Naive thymus-derived CD8-positive, alpha-beta T cell (primary cell): ENCODE results near the gene CALR. TPM values are rescaled to one million over a fixed set of nuclear protein-coding genes. Genes with fewer than 3 reads are reported as not detected.
"Not testable (repeated sequence)": the region's sequence is repeated elsewhere in the genome, so short reads cannot be mapped to it uniquely, and the experiment has no call there.

Source experiments
- ATAC-seq, 2 donors: fragments of 150-1000 bp; cut with Tn5 transposase in 1 of 2; sonication (Bioruptor Pico), chemical (Tn5 transposase) in 1 of 2; 1 replicate in 1 of 2; 2 replicates in 1 of 2; pipeline ENCODE4 v1.10.0; 2021; ENCODE audit warnings: mild to moderate bottlenecking in 2 of 2, moderate library complexity in 2 of 2
- POLR2A ChIA-PET: fragments of 350-600 bp; sonication (Branson Sonifier 250); formaldehyde crosslinking; loops from one replicate; lab custom pipeline; 2021; ENCODE audit warnings: antibody characterized with exemption; lab: Charles Lee
- DNase-seq, 10 donors: peaks; one replicate each; pipeline versions ENCODE4 v3.0.0 to v3.0.0-alpha.2; 2020 to 2022
- H3K27ac Mint-ChIP-seq, 10 donors: one replicate each; pipeline ENCODE4 v1.8.0; 2020 to 2022; ENCODE audit warnings: mild to moderate bottlenecking in 10 of 10, mixed read lengths in 10 of 10, moderate library complexity in 4 of 10, inconsistent platforms in 1 of 10
- H3K27me3 Mint-ChIP-seq, 5 donors: one replicate each; pipeline ENCODE4 v1.8.0; 2021 to 2022; ENCODE audit warnings: mixed read lengths in 5 of 5
- H3K36me3 Mint-ChIP-seq, 3 donors: one replicate each; pipeline ENCODE4 v1.8.0; 2020 to 2022; ENCODE audit warnings: mixed read lengths in 3 of 3, mild to moderate bottlenecking in 2 of 3, inconsistent platforms in 1 of 3
- H3K4me1 Mint-ChIP-seq, 4 donors: one replicate each; pipeline ENCODE4 v1.8.0; 2021 to 2022; ENCODE audit warnings: mixed read lengths in 4 of 4
- H3K4me3 Mint-ChIP-seq, 10 donors: one replicate each; pipeline ENCODE4 v1.8.0; 2020 to 2022; ENCODE audit warnings: mild to moderate bottlenecking in 10 of 10, mixed read lengths in 10 of 10, moderate library complexity in 6 of 10, inconsistent platforms in 1 of 10
- H3K9me3 Mint-ChIP-seq, 9 donors: one replicate each; pipeline ENCODE4 v1.8.0; 2020 to 2022; ENCODE audit warnings: mixed read lengths in 9 of 9, mild to moderate bottlenecking in 3 of 9, inconsistent platforms in 1 of 9, moderate library complexity in 1 of 9
- polyA plus RNA-seq, 3 donors: library from polyadenylated mRNA; unstranded; fragments of 300-500 nt; fragmentation: Illumina TruSeq; gene quantifications; one replicate each; pipeline ENCODE4 v1.2.3, GENCODE V29; 2021
- total RNA-seq, 8 experiments: library from RNA in 2 of 8; stranded (reverse) in 2 of 8; gene quantifications; one replicate each; pipeline ENCODE4 v1.2.3 and lab custom pipeline; 2021 to 2026

CALR gene
- total and polyA plus RNA-seq, 5 experiments from 2014 or later: 135 to 463 (median 190) TPM

GRCh38 chr19:12969292-12969988, 31.0 kb downstream of the CALR start, which contains the start of gene DAND5:
Gene DAND5 (plus strand): TSS chr19:12969576. CDS start chr19:12969661, 85 bp downstream.
- Mint-ChIP-seq H3K4me1 (peaks cover 5 to 12% (median 6%) of the 10 kb centered on the region in 4 donors), H3K36me3 (no peaks in the 10 kb centered on the region), H3K4me3 (no peak within 1 kb of the TSS), H3K27me3 (peaks cover 0 to 2% (median 0%) of the 10 kb centered on the region in 5 donors), H3K9me3 (no peaks in the 10 kb centered on the region), H3K27ac (peak within 1 kb of the TSS in 2 of 10 donors; percentile 2 to 58)
- DNase-seq (no peak), ATAC-seq (no peak)
- POLR2A ChIA-PET: interaction anchor here (0.7 to 1.0 kb wide), 2 partner anchors 79 to 1559 kb away, joined by 4 read pairs; partner anchors contain the start of gene GCDH

GRCh38 chr19:12970070-12970820, 31.8 kb downstream of the CALR start:
- H3K4me3 Mint-ChIP-seq: no peak overlapping the region
- H3K36me3 Mint-ChIP-seq: no peaks in the 10 kb centered on the region
- H3K27ac Mint-ChIP-seq: peak overlapping the region in 2 of 10 donors; percentile 2 to 58
- POLR2A ChIA-PET: no interaction called here
- peaks cover 0 to 2% (median 0%) of the 10 kb centered on the region in 5 donors for H3K27me3 Mint-ChIP-seq
- H3K9me3 Mint-ChIP-seq: no peaks in the 10 kb centered on the region
- DNase-seq: no peak
- ATAC-seq: no peak
- peaks cover 2 to 6% (median 2%) of the 10 kb centered on the region in 4 donors for H3K4me1 Mint-ChIP-seq

GRCh38 chr19:12973236-12973635, 34.8 kb downstream of the CALR start:
- ATAC-seq: no peak
- DNase-seq: no peak
- H3K9me3 Mint-ChIP-seq: no peaks in the 10 kb centered on the region
- no peaks in the 10 kb centered on the region for H3K36me3 Mint-ChIP-seq
- H3K4me1 Mint-ChIP-seq: peaks cover 1 to 6% (median 4%) of the 10 kb centered on the region in 4 donors
- H3K27me3 Mint-ChIP-seq: peaks cover 4 to 20% (median 11%) of the 10 kb centered on the region in 5 donors
- POLR2A ChIA-PET: interaction anchor here (0.7 to 0.9 kb wide), 2 partner anchors 17 to 109 kb away, joined by 5 to 7 read pairs; no protein-coding TSS in a partner anchor
- no peak overlapping the region for H3K4me3 Mint-ChIP-seq
- no peak overlapping the region for H3K27ac Mint-ChIP-seq

DNA sequence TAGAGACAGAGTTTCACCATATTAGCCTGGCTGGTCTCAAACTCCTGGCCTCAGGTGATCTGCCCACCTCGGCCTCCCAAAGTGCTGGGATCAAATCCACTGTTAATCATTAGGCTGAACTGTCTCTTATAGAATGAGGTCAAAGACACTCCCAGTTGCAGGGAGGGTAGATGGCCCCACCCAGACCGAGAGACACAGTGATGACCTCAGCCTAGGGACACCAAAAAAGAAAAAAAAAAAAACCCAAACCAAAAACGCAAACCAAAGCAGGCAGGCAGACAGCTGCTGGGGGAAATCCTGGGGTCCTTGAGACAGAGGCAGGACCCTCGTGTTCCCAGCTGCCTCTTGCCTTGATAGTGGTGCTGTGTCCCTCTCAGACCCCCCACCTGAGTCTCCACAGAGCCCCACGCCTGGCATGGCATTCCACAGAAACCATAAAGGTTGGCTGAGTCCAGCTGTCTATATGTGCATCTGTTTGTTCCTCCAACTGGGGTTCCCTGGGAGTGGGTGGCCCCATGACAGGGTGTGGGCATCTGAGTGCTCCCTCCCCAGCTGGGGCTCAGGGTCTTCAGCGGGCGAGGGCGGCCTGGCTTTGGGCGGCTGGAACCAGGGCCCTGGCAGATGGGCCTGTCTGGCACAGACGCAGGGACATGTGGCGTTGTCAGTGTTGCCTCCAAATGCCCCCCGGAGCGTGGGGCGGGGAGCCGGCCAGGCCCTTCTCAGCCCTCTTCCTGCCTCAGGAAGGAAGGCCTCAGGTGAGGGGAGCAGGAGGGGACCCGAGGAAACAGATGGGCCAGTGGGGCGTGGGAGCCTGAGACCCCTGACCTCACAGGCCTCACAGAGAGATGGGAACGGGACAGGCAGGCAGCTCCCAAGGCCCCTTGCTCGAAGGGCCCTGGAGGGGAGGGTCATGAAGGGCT, 36.2 kb downstream of the CALR start:
- no peak overlapping the region for H3K27ac Mint-ChIP-seq
- no peak for ATAC-seq
- POLR2A ChIA-PET: no interaction called here
- H3K4me1 Mint-ChIP-seq: peaks cover 1 to 6% (median 4%) of the 10 kb centered on the region in 4 donors
- H3K36me3 Mint-ChIP-seq: no peaks in the 10 kb centered on the region
- peaks cover 4 to 21% (median 12%) of the 10 kb centered on the region in 5 donors for H3K27me3 Mint-ChIP-seq
- no peak overlapping the region for H3K4me3 Mint-ChIP-seq
- no peaks in the 10 kb centered on the region for H3K9me3 Mint-ChIP-seq
- no peak for DNase-seq

DNA sequence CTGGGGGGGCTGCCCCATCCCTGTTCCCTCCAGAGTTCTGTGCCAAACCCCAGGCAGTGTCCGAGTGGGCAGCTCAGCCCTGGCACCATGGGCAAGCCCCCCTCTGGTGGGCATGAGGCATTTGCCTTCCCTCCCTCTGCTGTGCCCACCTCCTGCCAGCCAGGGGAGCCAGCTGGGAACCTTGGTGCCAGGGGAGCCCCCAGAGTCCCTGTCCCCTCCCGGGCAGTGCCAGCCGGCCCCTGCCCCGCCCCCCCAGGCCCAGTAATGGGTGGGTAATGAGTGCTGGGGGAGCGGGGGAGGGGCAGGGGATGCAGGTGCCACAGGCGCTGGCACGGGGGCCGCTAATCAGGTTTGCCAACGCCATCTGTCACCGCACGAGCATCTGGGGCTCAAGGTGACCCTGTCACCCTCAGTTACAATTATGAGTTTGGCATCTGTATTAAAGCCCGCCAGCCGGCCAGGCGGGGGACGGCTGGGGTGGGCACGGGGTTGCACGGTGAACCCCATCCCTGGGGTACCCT, 36.9 kb downstream of the CALR start:
- Mint-ChIP-seq H3K27me3 (peaks cover 4 to 21% (median 15%) of the 10 kb centered on the region in 5 donors), H3K4me1 (peaks cover 1 to 6% (median 4%) of the 10 kb centered on the region in 4 donors), H3K27ac (no peak overlapping the region), H3K36me3 (no peaks in the 10 kb centered on the region), H3K9me3 (no peaks in the 10 kb centered on the region), H3K4me3 (no peak overlapping the region)
- DNase-seq (no peak), ATAC-seq (no peak)
- POLR2A ChIA-PET: no interaction called here

GRCh38 chr19:12976109-12976508, 37.7 kb downstream of the CALR start:
- H3K9me3 Mint-ChIP-seq, ATAC-seq, H3K36me3 Mint-ChIP-seq, H3K27ac Mint-ChIP-seq, DNase-seq, H3K4me1 Mint-ChIP-seq, H3K4me3 Mint-ChIP-seq: not testable (repeated sequence)
- peaks cover 4 to 21% (median 16%) of the 10 kb centered on the region in 5 donors for H3K27me3 Mint-ChIP-seq
- POLR2A ChIA-PET: interaction anchor here (0.7 to 2.6 kb wide), 2 partner anchors 118 to 1099 kb away, joined by 5 to 18 read pairs; no protein-coding TSS in a partner anchor

- H3K27me3 Mint-ChIP-seq: peaks cover 4 to 22% (median 16%) of the 10 kb centered on the region in 5 donors
- DNase-seq (no peak), ATAC-seq (no peak)
- H3K36me3 Mint-ChIP-seq: no peaks in the 10 kb centered on the region
- H3K27ac Mint-ChIP-seq: no peak overlapping the region
- POLR2A ChIA-PET: interaction anchor here (1.2 kb wide), 1 partner anchor 81 kb away, joined by 3 read pairs; no protein-coding TSS in a partner anchor
- H3K4me1 Mint-ChIP-seq: peaks cover 3 to 6% (median 4%) of the 10 kb centered on the region in 4 donors
- H3K4me3 Mint-ChIP-seq: no peak overlapping the region
- no peaks in the 10 kb centered on the region for H3K9me3 Mint-ChIP-seq
Observed at GRCh38 chr19:12979974-12980373, 41.6 kb downstream of the CALR start.

- no peak overlapping the region for H3K4me3 Mint-ChIP-seq
- H3K4me1 Mint-ChIP-seq: peaks cover 4 to 11% (median 6%) of the 10 kb centered on the region in 4 donors
- POLR2A ChIA-PET: interaction anchor here (0.7 to 1.1 kb wide), 2 partner anchors 78 to 106 kb away, joined by 3 read pairs; no protein-coding TSS in a partner anchor
- no peaks in the 10 kb centered on the region for H3K9me3 Mint-ChIP-seq
- DNase-seq (no peak), ATAC-seq (no peak)
- no peak overlapping the region for H3K27ac Mint-ChIP-seq
- H3K27me3 Mint-ChIP-seq: peaks cover 2 to 18% (median 15%) of the 10 kb centered on the region in 5 donors
- H3K36me3 Mint-ChIP-seq: no peaks in the 10 kb centered on the region
Observed at GRCh38 chr19:12982648-12983047, 44.2 kb downstream of the CALR start.

GRCh38 chr19:12983091-12983490, 44.7 kb downstream of the CALR start:
- H3K36me3 Mint-ChIP-seq: no peaks in the 10 kb centered on the region
- H3K27me3 Mint-ChIP-seq: peaks cover 0 to 14% (median 10%) of the 10 kb centered on the region in 5 donors
- no peak overlapping the region for H3K27ac Mint-ChIP-seq
- peaks cover 0 to 10% (median 2%) of the 10 kb centered on the region in 4 donors for H3K4me1 Mint-ChIP-seq
- H3K4me3 Mint-ChIP-seq: no peak overlapping the region
- no peaks in the 10 kb centered on the region for H3K9me3 Mint-ChIP-seq
- no peak for DNase-seq
- ATAC-seq: no peak
- POLR2A ChIA-PET: interaction anchor here (1.1 kb wide), 1 partner anchor 78 kb away, joined by 3 read pairs; no protein-coding TSS in a partner anchor

GRCh38 chr19:12983542-12984142, 45.2 kb downstream of the CALR start:
- Mint-ChIP-seq H3K27me3 (peaks cover 0 to 11% (median 9%) of the 10 kb centered on the region in 5 donors), H3K36me3 (no peaks in the 10 kb centered on the region), H3K9me3 (no peaks in the 10 kb centered on the region), H3K4me1 (peaks cover 0 to 10% (median 2%) of the 10 kb centered on the region in 4 donors), H3K27ac (no peak overlapping the region), H3K4me3 (no peak overlapping the region)
- ATAC-seq (peak; percentile 82 to 88), DNase-seq (peak; percentile 67 to 88 (median 86))
- POLR2A ChIA-PET: interaction anchor here (1.1 kb wide), 1 partner anchor 79 kb away, joined by 4 read pairs; no protein-coding TSS in a partner anchor

GRCh38 chr19:12984143-12984627, 45.8 kb downstream of the CALR start:
- DNase-seq (peak in 1 of 10 donors; percentile 27), ATAC-seq (no peak)
- H3K9me3 Mint-ChIP-seq: no peaks in the 10 kb centered on the region
- H3K36me3 Mint-ChIP-seq: no peaks in the 10 kb centered on the region
- H3K27ac Mint-ChIP-seq: no peak overlapping the region
- H3K4me1 Mint-ChIP-seq: peaks cover 0 to 10% (median 2%) of the 10 kb centered on the region in 4 donors
- POLR2A ChIA-PET: interaction anchor here (1.1 kb wide), 1 partner anchor 78 kb away, joined by 4 read pairs; no protein-coding TSS in a partner anchor
- no peak overlapping the region for H3K4me3 Mint-ChIP-seq
- peaks cover 0 to 10% (median 8%) of the 10 kb centered on the region in 5 donors for H3K27me3 Mint-ChIP-seq
